ENCODE results near the gene SLC44A4.

DNA sequence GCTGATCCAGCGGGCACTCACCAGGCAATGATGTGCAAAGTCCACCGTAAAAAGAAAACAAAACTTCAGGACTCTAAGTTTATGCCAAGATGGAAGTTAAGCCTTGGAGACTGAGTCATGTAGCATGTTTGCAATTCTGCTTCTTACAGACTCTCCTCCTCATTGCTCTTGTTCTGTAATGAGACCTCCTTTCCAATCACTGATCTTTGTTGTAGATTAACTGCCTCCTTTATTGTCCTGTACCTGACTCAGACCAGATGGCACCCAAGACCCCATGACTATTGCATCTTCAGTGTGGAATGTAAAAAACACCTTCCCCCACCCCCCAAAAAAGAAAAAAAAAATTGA, 27.3 kb downstream of the SLC44A4 start:
- TF ChIP-seq TCF7L2 (IDR thresholded peaks at IDR 0.05; ENCODE audit: borderline replicate concordance, low read depth, low read length) (no peak), ZNF677 (tag by site-specific recombination; IDR thresholded peaks at IDR 0.05) (no peak), ZNF558 (tag by site-specific recombination; IDR thresholded peaks at IDR 0.05) (no peak), ZNF747 (tag by site-specific recombination; IDR thresholded peaks at IDR 0.05) (no peak), SP2 (tag by site-specific recombination; IDR thresholded peaks at IDR 0.05) (no peak), ZNF404 (tag by site-specific recombination; IDR thresholded peaks at IDR 0.05) (no peak)
- TF ChIP-seq, protein P1, sequence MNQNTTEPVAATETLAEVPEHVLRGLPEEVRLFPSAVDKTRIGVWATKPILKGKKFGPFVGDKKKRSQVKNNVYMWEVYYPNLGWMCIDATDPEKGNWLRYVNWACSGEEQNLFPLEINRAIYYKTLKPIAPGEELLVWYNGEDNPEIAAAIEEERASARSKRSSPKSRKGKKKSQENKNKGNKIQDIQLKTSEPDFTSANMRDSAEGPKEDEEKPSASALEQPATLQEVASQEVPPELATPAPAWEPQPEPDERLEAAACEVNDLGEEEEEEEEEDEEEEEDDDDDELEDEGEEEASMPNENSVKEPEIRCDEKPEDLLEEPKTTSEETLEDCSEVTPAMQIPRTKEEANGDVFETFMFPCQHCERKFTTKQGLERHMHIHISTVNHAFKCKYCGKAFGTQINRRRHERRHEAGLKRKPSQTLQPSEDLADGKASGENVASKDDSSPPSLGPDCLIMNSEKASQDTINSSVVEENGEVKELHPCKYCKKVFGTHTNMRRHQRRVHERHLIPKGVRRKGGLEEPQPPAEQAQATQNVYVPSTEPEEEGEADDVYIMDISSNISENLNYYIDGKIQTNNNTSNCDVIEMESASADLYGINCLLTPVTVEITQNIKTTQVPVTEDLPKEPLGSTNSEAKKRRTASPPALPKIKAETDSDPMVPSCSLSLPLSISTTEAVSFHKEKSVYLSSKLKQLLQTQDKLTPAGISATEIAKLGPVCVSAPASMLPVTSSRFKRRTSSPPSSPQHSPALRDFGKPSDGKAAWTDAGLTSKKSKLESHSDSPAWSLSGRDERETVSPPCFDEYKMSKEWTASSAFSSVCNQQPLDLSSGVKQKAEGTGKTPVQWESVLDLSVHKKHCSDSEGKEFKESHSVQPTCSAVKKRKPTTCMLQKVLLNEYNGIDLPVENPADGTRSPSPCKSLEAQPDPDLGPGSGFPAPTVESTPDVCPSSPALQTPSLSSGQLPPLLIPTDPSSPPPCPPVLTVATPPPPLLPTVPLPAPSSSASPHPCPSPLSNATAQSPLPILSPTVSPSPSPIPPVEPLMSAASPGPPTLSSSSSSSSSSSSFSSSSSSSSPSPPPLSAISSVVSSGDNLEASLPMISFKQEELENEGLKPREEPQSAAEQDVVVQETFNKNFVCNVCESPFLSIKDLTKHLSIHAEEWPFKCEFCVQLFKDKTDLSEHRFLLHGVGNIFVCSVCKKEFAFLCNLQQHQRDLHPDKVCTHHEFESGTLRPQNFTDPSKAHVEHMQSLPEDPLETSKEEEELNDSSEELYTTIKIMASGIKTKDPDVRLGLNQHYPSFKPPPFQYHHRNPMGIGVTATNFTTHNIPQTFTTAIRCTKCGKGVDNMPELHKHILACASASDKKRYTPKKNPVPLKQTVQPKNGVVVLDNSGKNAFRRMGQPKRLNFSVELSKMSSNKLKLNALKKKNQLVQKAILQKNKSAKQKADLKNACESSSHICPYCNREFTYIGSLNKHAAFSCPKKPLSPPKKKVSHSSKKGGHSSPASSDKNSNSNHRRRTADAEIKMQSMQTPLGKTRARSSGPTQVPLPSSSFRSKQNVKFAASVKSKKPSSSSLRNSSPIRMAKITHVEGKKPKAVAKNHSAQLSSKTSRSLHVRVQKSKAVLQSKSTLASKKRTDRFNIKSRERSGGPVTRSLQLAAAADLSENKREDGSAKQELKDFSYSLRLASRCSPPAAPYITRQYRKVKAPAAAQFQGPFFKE (tag by site-specific recombination; IDR thresholded peaks at IDR 0.05; ENCODE audit: borderline replicate concordance), result no peak
- TF ChIP-seq, protein P2, sequence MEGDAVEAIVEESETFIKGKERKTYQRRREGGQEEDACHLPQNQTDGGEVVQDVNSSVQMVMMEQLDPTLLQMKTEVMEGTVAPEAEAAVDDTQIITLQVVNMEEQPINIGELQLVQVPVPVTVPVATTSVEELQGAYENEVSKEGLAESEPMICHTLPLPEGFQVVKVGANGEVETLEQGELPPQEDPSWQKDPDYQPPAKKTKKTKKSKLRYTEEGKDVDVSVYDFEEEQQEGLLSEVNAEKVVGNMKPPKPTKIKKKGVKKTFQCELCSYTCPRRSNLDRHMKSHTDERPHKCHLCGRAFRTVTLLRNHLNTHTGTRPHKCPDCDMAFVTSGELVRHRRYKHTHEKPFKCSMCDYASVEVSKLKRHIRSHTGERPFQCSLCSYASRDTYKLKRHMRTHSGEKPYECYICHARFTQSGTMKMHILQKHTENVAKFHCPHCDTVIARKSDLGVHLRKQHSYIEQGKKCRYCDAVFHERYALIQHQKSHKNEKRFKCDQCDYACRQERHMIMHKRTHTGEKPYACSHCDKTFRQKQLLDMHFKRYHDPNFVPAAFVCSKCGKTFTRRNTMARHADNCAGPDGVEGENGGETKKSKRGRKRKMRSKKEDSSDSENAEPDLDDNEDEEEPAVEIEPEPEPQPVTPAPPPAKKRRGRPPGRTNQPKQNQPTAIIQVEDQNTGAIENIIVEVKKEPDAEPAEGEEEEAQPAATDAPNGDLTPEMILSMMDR (tag by site-specific recombination; IDR thresholded peaks at IDR 0.05), result no peak
- TF ChIP-seq, protein P3, sequence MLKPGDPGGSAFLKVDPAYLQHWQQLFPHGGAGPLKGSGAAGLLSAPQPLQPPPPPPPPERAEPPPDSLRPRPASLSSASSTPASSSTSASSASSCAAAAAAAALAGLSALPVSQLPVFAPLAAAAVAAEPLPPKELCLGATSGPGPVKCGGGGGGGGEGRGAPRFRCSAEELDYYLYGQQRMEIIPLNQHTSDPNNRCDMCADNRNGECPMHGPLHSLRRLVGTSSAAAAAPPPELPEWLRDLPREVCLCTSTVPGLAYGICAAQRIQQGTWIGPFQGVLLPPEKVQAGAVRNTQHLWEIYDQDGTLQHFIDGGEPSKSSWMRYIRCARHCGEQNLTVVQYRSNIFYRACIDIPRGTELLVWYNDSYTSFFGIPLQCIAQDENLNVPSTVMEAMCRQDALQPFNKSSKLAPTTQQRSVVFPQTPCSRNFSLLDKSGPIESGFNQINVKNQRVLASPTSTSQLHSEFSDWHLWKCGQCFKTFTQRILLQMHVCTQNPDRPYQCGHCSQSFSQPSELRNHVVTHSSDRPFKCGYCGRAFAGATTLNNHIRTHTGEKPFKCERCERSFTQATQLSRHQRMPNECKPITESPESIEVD (tag by site-specific recombination; IDR thresholded peaks at IDR 0.05), result no peak
- TF ChIP-seq, protein P4, sequence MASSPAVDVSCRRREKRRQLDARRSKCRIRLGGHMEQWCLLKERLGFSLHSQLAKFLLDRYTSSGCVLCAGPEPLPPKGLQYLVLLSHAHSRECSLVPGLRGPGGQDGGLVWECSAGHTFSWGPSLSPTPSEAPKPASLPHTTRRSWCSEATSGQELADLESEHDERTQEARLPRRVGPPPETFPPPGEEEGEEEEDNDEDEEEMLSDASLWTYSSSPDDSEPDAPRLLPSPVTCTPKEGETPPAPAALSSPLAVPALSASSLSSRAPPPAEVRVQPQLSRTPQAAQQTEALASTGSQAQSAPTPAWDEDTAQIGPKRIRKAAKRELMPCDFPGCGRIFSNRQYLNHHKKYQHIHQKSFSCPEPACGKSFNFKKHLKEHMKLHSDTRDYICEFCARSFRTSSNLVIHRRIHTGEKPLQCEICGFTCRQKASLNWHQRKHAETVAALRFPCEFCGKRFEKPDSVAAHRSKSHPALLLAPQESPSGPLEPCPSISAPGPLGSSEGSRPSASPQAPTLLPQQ (tag by site-specific recombination; IDR thresholded peaks at IDR 0.05), result no peak
